DMS79 treated with DMSO at 0.1 percent for 48 hours (cell line): Measurements from ENCODE around the gene GNE.

Experiments used
- DNase-seq: peaks from one replicate; lab custom pipeline; 2025; lab: John Stamatoyannopoulos, UW

The GNE gene

DNA sequence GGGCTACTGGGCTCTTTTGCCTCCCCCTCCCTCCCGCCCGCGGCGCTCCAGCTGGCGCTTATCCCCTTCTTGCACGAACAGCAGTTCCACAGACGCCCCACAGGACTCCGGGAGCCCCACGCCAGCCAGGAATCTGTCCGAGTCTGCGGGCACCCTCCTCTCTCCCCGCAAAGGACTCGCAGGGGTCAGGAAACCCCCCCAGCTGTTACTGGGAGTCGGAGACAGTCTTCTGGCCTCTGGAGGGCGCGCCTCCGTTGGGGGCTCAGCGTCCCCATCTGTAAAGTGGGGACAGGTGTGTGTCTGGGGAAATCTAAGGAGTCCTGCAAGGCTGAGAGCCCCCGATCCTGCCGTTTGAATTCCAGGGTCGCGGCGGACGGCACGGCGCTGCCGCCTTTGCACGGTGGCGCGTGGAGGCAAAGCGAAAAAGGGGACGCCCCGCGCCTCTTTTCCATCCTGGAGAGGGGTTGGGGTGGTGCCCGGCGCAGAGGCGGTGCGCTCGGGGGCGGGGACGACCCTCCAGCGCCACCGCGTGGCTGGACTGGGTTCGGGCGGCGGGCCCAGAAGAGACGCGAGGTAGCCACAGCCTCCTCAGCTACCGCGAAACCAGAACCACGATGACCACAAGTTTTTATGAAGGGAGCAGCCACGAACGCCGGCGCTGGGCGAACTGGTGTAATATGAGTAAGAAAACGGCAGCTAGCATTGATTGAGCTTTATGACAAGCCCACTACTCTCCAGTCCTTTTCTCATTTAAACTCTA is 91.9 kb downstream of the GNE start:
- DNase-seq = peak; percentile 36

GRCh38 chr9:36165826-36166167 is 92.5 kb downstream of the GNE start:
- no peak for DNase-seq

GRCh38 chr9:36164989-36165388 is 93.3 kb downstream of the GNE start:
- DNase-seq = no peak
